ENCODE results near the gene METTL27.

Gene METTL27

DNA sequence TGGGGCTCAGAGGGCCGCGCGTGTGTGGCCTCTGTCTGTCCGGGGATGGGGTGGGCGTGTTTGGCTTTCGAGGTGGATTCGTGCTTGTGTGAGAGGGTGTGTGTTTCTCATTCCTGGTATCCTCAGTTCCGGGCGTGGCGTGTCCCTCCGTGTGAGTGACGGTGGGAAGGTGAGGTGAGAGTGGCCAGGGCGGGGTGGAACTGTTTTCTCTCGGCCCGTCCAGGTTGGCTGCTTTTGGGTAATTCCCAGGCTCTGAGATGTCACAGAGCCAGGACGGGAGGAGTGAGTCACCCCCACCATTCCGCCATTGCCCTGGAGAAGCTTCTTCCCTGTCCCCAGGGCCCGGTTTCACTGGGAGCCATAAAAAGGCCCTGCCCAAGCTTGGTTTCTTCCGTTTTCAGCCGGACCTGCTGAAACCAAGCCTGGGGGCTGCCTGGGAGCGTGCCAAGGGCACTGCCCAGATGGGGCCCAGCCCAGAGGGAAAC lies 32.8 kb downstream of the METTL27 start:
- no peak for TF ChIP-seq SIN3A (IDR thresholded peaks at IDR 0.05; ENCODE audit: borderline replicate concordance, insufficient read depth, low read length)
- TF ChIP-seq TAF1 (IDR thresholded peaks at IDR 0.05; ENCODE audit: borderline replicate concordance, insufficient read depth, low read length) = no peak
- TF ChIP-seq FOXP2 (optimal IDR thresholded peaks at IDR 0.05; ENCODE audit: borderline replicate concordance, extremely low read depth, extremely low read length, insufficient read depth) = no peak
- TF ChIP-seq POLR2AphosphoS5 (IDR thresholded peaks at IDR 0.05; ENCODE audit: low read depth, low read length) = no peak
- no peak for TF ChIP-seq REST (IDR thresholded peaks at IDR 0.05; ENCODE audit: insufficient read depth in 1 of 2, low read depth in 2 of 2, low read length in 2 of 2)

GRCh38 chr7:73802459-73802858 lies 39.9 kb downstream of the METTL27 start:
- no peak for TF ChIP-seq FOXP2 (optimal IDR thresholded peaks at IDR 0.05; ENCODE audit: borderline replicate concordance, extremely low read depth, extremely low read length, insufficient read depth)
- TF ChIP-seq REST (IDR thresholded peaks at IDR 0.05; ENCODE audit: insufficient read depth in 1 of 2, low read depth in 2 of 2, low read length in 2 of 2) = no peak
- TF ChIP-seq SIN3A (IDR thresholded peaks at IDR 0.05; ENCODE audit: borderline replicate concordance, insufficient read depth, low read length) = no peak
- TF ChIP-seq TAF1 (IDR thresholded peaks at IDR 0.05; ENCODE audit: borderline replicate concordance, insufficient read depth, low read length) = no peak
- TF ChIP-seq POLR2AphosphoS5 (IDR thresholded peaks at IDR 0.05; ENCODE audit: low read depth, low read length) = no peak

- TF ChIP-seq TAF1 (IDR thresholded peaks at IDR 0.05; ENCODE audit: borderline replicate concordance, insufficient read depth, low read length) (no peak), POLR2AphosphoS5 (IDR thresholded peaks at IDR 0.05; ENCODE audit: low read depth, low read length) (no peak), FOXP2 (optimal IDR thresholded peaks at IDR 0.05; ENCODE audit: borderline replicate concordance, extremely low read depth, extremely low read length, insufficient read depth) (no peak), REST (IDR thresholded peaks at IDR 0.05; ENCODE audit: insufficient read depth in 1 of 2, low read depth in 2 of 2, low read length in 2 of 2) (no peak)
Measured at GRCh38 chr7:73801577-73801976, 40.7 kb downstream of the METTL27 start.

GRCh38 chr7:73799282-73800141 lies 42.8 kb downstream of the METTL27 start:
- TF ChIP-seq SIN3A (IDR thresholded peaks at IDR 0.05; ENCODE audit: borderline replicate concordance, insufficient read depth, low read length) (no peak), FOXP2 (optimal IDR thresholded peaks at IDR 0.05; ENCODE audit: borderline replicate concordance, extremely low read depth, extremely low read length, insufficient read depth) (no peak), POLR2AphosphoS5 (IDR thresholded peaks at IDR 0.05; ENCODE audit: low read depth, low read length) (no peak), REST (IDR thresholded peaks at IDR 0.05; ENCODE audit: insufficient read depth in 1 of 2, low read depth in 2 of 2, low read length in 2 of 2) (no peak), TAF1 (IDR thresholded peaks at IDR 0.05; ENCODE audit: borderline replicate concordance, insufficient read depth, low read length) (no peak)
